Epithelial cell of esophagus (primary cell): ENCODE results near the gene KATNAL1.

ENCODE experiments used
- DNase-seq: peaks from one replicate; pipeline ENCODE4 v3.0.0; 2010; ENCODE audit warnings: low read depth
- H3K4me3 ChIP-seq: 2 replicates; pipeline ENCODE4 v1.5.1; 2011; ENCODE audit warnings: mild to moderate bottlenecking, low read length, control low read depth
- TF ChIP-seq, protein P1 (sequence below): IDR thresholded peaks from 2 replicates; pipeline ENCODE4 v1.5.1; 2011; ENCODE audit warnings: low read depth, mild to moderate bottlenecking, low read length, control low read depth, inconsistent platforms; ENCODE audit not compliant: insufficient read depth; ENCODE audit errors: missing control alignments

Gene KATNAL1

DNA sequence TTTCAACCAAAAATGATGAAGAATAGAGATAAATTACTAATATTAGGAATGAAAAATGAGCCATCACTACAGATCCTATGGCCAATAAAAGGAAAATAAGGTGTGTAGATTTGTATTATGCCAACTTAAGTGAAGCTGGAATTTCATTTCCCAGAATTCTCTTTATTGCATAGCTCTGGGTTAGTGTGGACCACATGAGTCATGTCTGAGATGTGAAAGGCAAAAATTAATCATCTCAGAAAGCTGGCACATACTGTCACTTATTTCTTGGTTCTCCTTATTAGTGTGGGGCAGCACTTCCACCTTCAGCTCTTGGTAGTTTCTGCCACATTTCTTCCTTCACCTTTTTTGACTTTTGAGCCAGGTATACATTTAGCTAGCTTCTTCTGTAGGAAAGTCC lies 82.6 kb downstream of the KATNAL1 start:
- TF ChIP-seq, protein P1, sequence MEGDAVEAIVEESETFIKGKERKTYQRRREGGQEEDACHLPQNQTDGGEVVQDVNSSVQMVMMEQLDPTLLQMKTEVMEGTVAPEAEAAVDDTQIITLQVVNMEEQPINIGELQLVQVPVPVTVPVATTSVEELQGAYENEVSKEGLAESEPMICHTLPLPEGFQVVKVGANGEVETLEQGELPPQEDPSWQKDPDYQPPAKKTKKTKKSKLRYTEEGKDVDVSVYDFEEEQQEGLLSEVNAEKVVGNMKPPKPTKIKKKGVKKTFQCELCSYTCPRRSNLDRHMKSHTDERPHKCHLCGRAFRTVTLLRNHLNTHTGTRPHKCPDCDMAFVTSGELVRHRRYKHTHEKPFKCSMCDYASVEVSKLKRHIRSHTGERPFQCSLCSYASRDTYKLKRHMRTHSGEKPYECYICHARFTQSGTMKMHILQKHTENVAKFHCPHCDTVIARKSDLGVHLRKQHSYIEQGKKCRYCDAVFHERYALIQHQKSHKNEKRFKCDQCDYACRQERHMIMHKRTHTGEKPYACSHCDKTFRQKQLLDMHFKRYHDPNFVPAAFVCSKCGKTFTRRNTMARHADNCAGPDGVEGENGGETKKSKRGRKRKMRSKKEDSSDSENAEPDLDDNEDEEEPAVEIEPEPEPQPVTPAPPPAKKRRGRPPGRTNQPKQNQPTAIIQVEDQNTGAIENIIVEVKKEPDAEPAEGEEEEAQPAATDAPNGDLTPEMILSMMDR: no peak
- peak; percentile 71 for DNase-seq
- no peak overlapping the region for H3K4me3 ChIP-seq

DNA sequence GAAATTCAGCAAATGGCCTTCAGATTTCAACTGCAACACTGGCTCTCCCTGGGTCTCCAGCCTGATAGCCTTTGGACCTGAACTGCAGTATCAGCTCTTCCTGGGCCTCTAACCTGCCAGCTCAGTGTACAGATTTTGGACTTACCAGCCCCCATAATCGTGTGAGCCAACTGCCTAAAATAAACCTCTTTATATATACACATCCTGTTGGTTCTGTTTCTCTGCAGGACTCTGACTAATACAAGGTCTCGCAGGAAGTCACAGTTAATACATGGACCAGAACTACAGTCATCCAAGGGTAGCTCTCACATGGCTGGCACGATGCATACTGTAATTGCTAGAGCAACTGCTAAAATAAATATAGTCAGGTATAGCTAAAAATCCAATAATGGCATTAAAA lies 85.1 kb downstream of the KATNAL1 start:
- H3K4me3 ChIP-seq: no peak overlapping the region
- DNase-seq: no peak
- TF ChIP-seq, protein P1: no peak

DNA sequence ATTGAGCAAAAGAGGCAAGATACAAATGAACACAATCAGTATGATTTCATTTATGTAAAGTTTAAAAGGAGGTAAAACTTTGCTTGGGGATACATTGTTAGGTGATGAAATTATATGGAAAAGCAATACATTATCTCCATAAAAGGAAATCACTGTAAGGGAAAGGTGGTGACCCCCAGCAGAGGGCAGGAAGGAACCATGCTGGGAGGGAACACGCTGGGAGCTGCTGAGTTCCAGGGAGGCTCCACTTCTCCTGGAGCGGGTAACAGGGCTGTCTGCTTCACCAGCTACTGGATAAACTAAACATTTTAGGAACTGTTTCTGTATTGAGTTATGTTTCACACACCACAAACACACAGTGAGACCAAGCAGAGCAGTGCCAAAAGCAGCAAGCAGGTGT lies 91.2 kb downstream of the KATNAL1 start:
- TF ChIP-seq, protein P1: no peak
- H3K4me3 ChIP-seq: no peak overlapping the region
- DNase-seq: no peak

DNA sequence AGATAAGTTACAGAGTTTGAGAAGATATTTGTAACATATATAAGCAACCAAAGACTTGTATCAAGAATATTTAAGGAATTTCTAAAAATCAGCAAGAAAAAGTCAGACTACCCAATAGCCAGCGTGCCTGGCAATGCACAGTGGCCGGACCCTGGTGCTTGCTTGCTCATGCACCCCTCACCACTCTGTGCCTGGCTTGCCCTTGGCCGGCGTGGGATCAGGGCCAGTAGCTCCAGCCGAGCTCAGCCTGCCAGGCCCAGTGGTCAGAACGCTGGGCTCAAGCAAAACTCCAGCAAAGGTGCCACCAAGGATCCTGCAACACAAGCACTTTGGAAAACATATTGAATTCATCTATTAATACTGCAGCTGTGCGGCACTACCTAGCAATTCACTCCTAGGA lies 95.1 kb downstream of the KATNAL1 start:
- TF ChIP-seq, protein P1: no peak
- H3K4me3 ChIP-seq: no peak overlapping the region
- DNase-seq: no peak

DNA sequence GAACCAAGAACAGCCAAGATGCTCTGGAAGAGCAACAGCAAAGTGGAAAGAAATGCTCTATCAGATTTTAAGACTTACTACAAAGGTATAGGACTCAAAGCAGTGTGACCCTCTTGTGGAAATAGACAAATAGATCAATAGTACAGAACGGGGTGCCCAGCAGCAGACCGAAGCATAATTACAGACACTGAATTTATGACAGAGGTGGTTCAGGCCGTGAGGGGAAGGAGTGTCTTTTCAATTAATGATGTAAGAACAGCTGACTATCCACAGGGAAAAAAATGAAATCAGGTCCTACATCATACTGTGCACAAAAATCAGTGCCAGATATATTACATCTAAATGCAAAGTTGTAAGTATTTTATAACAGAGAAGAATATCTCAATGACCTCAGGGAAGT lies 95.6 kb downstream of the KATNAL1 start:
- TF ChIP-seq, protein P1: no peak
- DNase-seq: no peak
- H3K4me3 ChIP-seq: no peak overlapping the region

DNA sequence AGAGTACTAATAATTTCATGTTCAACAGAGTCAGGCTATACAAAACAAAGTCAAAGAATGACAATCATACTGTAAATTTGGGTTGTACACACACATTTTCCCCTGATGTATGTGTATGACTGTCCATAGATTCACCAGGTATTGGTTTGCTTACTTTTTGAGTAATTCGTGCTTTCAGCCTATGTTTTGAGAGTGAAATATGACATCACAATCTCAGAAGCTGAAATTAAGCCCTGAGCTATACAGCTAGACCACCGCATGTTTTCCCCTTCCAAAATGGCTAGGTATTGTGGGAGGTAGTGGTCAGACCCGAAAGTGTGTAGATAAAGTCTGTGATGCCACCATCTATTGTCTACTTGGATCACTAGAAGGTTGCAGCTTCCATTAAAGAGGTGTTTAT lies 102.8 kb downstream of the KATNAL1 start:
- TF ChIP-seq, protein P1: no peak
- DNase-seq: no peak
- H3K4me3 ChIP-seq: no peak overlapping the region

DNA sequence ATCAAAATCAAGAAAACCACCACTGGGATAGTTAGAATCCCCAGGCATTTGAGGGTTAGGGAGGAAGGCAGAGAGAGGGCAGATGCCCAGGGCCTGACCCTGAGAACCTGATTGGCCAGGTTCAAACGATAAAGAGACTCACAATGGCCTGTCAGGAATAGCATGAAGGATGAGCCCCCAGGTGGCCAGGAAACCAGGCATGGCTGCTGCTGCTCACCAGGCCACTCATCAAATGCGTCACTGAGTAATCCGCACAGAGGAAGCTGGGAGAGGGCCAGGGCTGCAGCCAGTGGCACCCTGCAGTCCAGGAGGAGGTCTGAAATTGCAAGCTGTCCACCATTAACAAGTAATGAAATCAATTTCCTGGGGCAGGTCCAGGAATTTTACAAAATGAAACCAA lies 111.3 kb downstream of the KATNAL1 start:
- no peak overlapping the region for H3K4me3 ChIP-seq
- no peak for DNase-seq
- TF ChIP-seq, protein P1: no peak
